HEK293 (cell line): Measurements from ENCODE around the gene LRRC27.

Experiments
- CTCF ChIA-PET: fragments of 350-600 bp; formaldehyde crosslinking; extraction: SDS; loops from one replicate; lab custom pipeline; 2021; ENCODE audit warnings: antibody characterized with exemption; lab: Yijun Ruan, JAX
- POLR2A ChIA-PET: fragments of 300-600 bp; formaldehyde crosslinking; extraction: SDS; loops from one replicate; lab custom pipeline; 2020; ENCODE audit warnings: antibody characterized with exemption, inconsistent platforms; lab: Yijun Ruan, JAX
- H3K27ac ChIP-seq: fragments of 200-500 bp; sonication (Bioruptor generic); 2 replicates; pipeline ENCODE4 v1.5.1; 2014; ENCODE audit warnings: low read depth, low read length, control low read depth, inconsistent platforms; ENCODE audit errors: extremely low read depth
- H3K36me3 ChIP-seq, 2 experiments: fragments of 200-500 bp in 1 of 2; sonication (Bioruptor generic) in 1 of 2; 1 replicate in 1 of 2; 2 replicates in 1 of 2; pipeline ENCODE4 v1.5.1; 2014 to 2017; ENCODE audit warnings: inconsistent platforms in 2 of 2, low read length in 2 of 2; ENCODE audit not compliant: control insufficient read depth in 2 of 2, insufficient read depth in 1 of 2
- H3K4me1 ChIP-seq: fragments of 200-500 bp; sonication (Bioruptor generic); 2 replicates; pipeline ENCODE4 v1.5.1; 2014; ENCODE audit warnings: mild to moderate bottlenecking, low read length, inconsistent platforms; ENCODE audit not compliant: control insufficient read depth, insufficient read depth
- H3K4me3 ChIP-seq: 2 replicates; pipeline ENCODE4 v1.5.1; 2011; ENCODE audit warnings: low read depth, mild to moderate bottlenecking, control low read depth, low read length, moderate library complexity
- H3K9me3 ChIP-seq: fragments of 200-500 bp; sonication (Bioruptor generic); 2 replicates; pipeline ENCODE4 v1.5.1; 2014; ENCODE audit warnings: low read depth, low read length, inconsistent platforms; ENCODE audit not compliant: control insufficient read depth, insufficient read depth
- EGR2 ChIP-seq: fragments of 450-650 bp; formaldehyde crosslinking; IDR thresholded peaks from 2 replicates; pipeline ENCODE4 v1.5.1; 2016; ENCODE audit warnings: low read depth, missing biosample characterization, missing genetic modification characterization
- GLI2 ChIP-seq: fragments of 450-650 bp; formaldehyde crosslinking; IDR thresholded peaks from 2 replicates; pipeline ENCODE4; 2017; ENCODE audit warnings: missing biosample characterization, missing genetic modification characterization, low read depth, borderline replicate concordance
- HOXC10 ChIP-seq: sonication (generic); formaldehyde crosslinking; IDR thresholded peaks from 2 replicates; pipeline ENCODE4 v1.8.1; 2023; ENCODE audit warnings: mild to moderate bottlenecking, missing genetic modification reagents
- KLF10 ChIP-seq: fragments of 450-650 bp; IDR thresholded peaks from 2 replicates; pipeline ENCODE4 v1.5.1; 2018; ENCODE audit warnings: missing biosample characterization, mild to moderate bottlenecking, missing genetic modification characterization
- KLF7 ChIP-seq: fragments of 450-650 bp; formaldehyde crosslinking; IDR thresholded peaks from 2 replicates; pipeline ENCODE4 v1.5.1; 2016; ENCODE audit warnings: missing biosample characterization, missing genetic modification characterization, borderline replicate concordance
- RBAK ChIP-seq: fragments of 450-650 bp; formaldehyde crosslinking; IDR thresholded peaks from 2 replicates; pipeline ENCODE4 v1.5.1; 2016; ENCODE audit warnings: missing biosample characterization, missing genetic modification characterization
- SETDB1 ChIP-seq: IDR thresholded peaks from one replicate; pipeline ENCODE4 v1.6.1; 2017; ENCODE audit warnings: mild to moderate bottlenecking, low read length, moderate library complexity, mixed read lengths; ENCODE audit not compliant: insufficient read length
- TRIM28 ChIP-seq: IDR thresholded peaks from 2 replicates; pipeline ENCODE4 v1.6.1; 2011; ENCODE audit warnings: low read length, control low read depth, borderline replicate concordance
- WT1 ChIP-seq: fragments of 450-650 bp; formaldehyde crosslinking; IDR thresholded peaks from 2 replicates; pipeline ENCODE4 v1.5.1; 2016; ENCODE audit warnings: missing biosample characterization, missing genetic modification characterization
- ZBTB21 ChIP-seq: fragments of 450-650 bp; formaldehyde crosslinking; IDR thresholded peaks from 2 replicates; pipeline ENCODE4 v1.5.1; 2017; ENCODE audit warnings: missing biosample characterization, missing genetic modification characterization
- ZEB2 ChIP-seq: fragments of 450-650 bp; formaldehyde crosslinking; IDR thresholded peaks from 2 replicates; pipeline ENCODE4 v1.5.1; 2016; ENCODE audit warnings: missing biosample characterization, missing genetic modification characterization
- ZFHX2 ChIP-seq: fragments of 450-650 bp; formaldehyde crosslinking; conservative IDR thresholded peaks from 2 replicates; pipeline ENCODE4 v1.5.1; 2016; ENCODE audit warnings: missing biosample characterization, missing genetic modification characterization
- ZNF16 ChIP-seq: fragments of 450-650 bp; formaldehyde crosslinking; IDR thresholded peaks from 2 replicates; pipeline ENCODE4 v1.5.1; 2016; ENCODE audit warnings: low read depth, missing biosample characterization, missing genetic modification characterization
- ZNF175 ChIP-seq: fragments of 450-650 bp; formaldehyde crosslinking; IDR thresholded peaks from 2 replicates; pipeline ENCODE4 v1.5.1; 2016; ENCODE audit warnings: missing biosample characterization, missing genetic modification characterization
- ZNF211 ChIP-seq: fragments of 450-650 bp; formaldehyde crosslinking; IDR thresholded peaks from 2 replicates; pipeline ENCODE4 v1.5.1; 2016; ENCODE audit warnings: low read depth, missing biosample characterization, missing genetic modification characterization
- ZNF302 ChIP-seq: fragments of 450-650 bp; formaldehyde crosslinking; IDR thresholded peaks from 2 replicates; pipeline ENCODE4 v1.5.1; 2016; ENCODE audit warnings: missing biosample characterization, missing genetic modification characterization, low read depth
- ZNF366 ChIP-seq: fragments of 450-650 bp; formaldehyde crosslinking; conservative IDR thresholded peaks from 2 replicates; pipeline ENCODE4 v1.5.1; 2016; ENCODE audit warnings: missing biosample characterization, missing genetic modification characterization
- ZNF529 ChIP-seq: fragments of 450-650 bp; formaldehyde crosslinking; IDR thresholded peaks from 2 replicates; pipeline ENCODE4 v1.5.1; 2017; ENCODE audit warnings: missing genetic modification characterization, missing biosample characterization; ENCODE audit not compliant: insufficient replicate concordance
- ZNF544 ChIP-seq: fragments of 450-650 bp; formaldehyde crosslinking; IDR thresholded peaks from 2 replicates; pipeline ENCODE4 v1.5.0; 2017; ENCODE audit warnings: missing biosample characterization, missing genetic modification characterization
- ZNF626 ChIP-seq: fragments of 450-650 bp; sonication (Bioruptor Pico); formaldehyde crosslinking; IDR thresholded peaks from 2 replicates; pipeline ENCODE4 v1.5.1; 2018; ENCODE audit warnings: missing biosample characterization, missing genetic modification characterization, inconsistent platforms
- ZNF747 ChIP-seq: fragments of 450-650 bp; formaldehyde crosslinking; IDR thresholded peaks from 2 replicates; pipeline ENCODE4 v1.5.1; 2016; ENCODE audit warnings: missing biosample characterization, missing genetic modification characterization
- ZNF76 ChIP-seq: fragments of 450-650 bp; formaldehyde crosslinking; IDR thresholded peaks from 2 replicates; pipeline ENCODE4; 2016; ENCODE audit warnings: low read depth, missing biosample characterization, missing genetic modification characterization, borderline replicate concordance
- ZNF791 ChIP-seq: fragments of 450-650 bp; formaldehyde crosslinking; IDR thresholded peaks from 2 replicates; pipeline ENCODE4 v1.5.1; 2016; ENCODE audit warnings: missing biosample characterization, missing genetic modification characterization
- TF ChIP-seq, protein P1 (sequence below): fragments of 450-650 bp; formaldehyde crosslinking; conservative IDR thresholded peaks from 2 replicates; pipeline ENCODE4 v1.5.1; 2016; ENCODE audit warnings: low read depth, missing biosample characterization, missing genetic modification characterization
- TF ChIP-seq, protein P2 (sequence below): fragments of 450-650 bp; formaldehyde crosslinking; IDR thresholded peaks from 2 replicates; pipeline ENCODE4 v1.5.1; 2016; ENCODE audit warnings: missing biosample characterization, missing genetic modification characterization
- TF ChIP-seq, protein P3 (sequence below): fragments of 450-650 bp; formaldehyde crosslinking; IDR thresholded peaks from 2 replicates; pipeline ENCODE4 v1.5.1; 2016; ENCODE audit warnings: missing biosample characterization, missing genetic modification characterization

Gene LRRC27

GRCh38 chr10:132342553-132342952 is 10.6 kb downstream of the LRRC27 start:
- TF ChIP-seq TRIM28 = peak; percentile 92
- TF ChIP-seq ZNF211 = no peak
- peak; percentile 61 for TF ChIP-seq SETDB1
- TF ChIP-seq ZNF302 (tag by site-specific recombination) = no peak
- no peak for TF ChIP-seq ZNF747 (tag by site-specific recombination)
- no peak for TF ChIP-seq HOXC10 (CRISPR knock-in tag)
- no peak for TF ChIP-seq ZNF175 (tag by site-specific recombination)
- TF ChIP-seq GLI2 (tag by site-specific recombination) = no peak
- no peak for TF ChIP-seq ZFHX2 (tag by site-specific recombination)
- TF ChIP-seq EGR2 = no peak
- no peak for TF ChIP-seq ZEB2 (tag by site-specific recombination)
- TF ChIP-seq ZBTB21 (tag by site-specific recombination) = no peak
- TF ChIP-seq, all 188 proteins: peak for 2
- CTCF ChIA-PET = interaction anchor here (0.7 kb wide), 1 partner anchor 23 kb away, joined by 7 read pairs; no protein-coding TSS in a partner anchor
- H3K4me1 ChIP-seq = no peaks in the 10 kb centered on the region

DNA sequence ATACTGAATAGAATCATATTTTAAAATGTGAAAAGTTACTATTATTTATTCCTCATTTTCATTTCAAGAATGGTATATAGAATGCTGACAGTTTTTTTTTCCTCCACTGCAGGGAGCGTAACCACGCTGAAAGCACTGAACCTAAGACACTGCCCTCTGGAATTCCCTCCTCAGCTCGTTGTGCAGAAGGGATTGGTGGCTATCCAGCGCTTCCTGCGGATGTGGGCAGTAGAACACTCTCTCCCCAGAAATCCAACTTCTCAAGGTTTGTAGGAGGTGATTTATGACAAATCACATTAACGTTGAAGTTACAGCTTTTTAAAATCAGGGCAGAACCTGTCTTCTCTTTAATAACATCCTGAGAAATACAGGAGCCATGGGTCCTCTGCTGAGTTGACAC is 12.4 kb downstream of the LRRC27 start:
- H3K4me3 ChIP-seq = no peak overlapping the region
- TF ChIP-seq, protein P1, sequence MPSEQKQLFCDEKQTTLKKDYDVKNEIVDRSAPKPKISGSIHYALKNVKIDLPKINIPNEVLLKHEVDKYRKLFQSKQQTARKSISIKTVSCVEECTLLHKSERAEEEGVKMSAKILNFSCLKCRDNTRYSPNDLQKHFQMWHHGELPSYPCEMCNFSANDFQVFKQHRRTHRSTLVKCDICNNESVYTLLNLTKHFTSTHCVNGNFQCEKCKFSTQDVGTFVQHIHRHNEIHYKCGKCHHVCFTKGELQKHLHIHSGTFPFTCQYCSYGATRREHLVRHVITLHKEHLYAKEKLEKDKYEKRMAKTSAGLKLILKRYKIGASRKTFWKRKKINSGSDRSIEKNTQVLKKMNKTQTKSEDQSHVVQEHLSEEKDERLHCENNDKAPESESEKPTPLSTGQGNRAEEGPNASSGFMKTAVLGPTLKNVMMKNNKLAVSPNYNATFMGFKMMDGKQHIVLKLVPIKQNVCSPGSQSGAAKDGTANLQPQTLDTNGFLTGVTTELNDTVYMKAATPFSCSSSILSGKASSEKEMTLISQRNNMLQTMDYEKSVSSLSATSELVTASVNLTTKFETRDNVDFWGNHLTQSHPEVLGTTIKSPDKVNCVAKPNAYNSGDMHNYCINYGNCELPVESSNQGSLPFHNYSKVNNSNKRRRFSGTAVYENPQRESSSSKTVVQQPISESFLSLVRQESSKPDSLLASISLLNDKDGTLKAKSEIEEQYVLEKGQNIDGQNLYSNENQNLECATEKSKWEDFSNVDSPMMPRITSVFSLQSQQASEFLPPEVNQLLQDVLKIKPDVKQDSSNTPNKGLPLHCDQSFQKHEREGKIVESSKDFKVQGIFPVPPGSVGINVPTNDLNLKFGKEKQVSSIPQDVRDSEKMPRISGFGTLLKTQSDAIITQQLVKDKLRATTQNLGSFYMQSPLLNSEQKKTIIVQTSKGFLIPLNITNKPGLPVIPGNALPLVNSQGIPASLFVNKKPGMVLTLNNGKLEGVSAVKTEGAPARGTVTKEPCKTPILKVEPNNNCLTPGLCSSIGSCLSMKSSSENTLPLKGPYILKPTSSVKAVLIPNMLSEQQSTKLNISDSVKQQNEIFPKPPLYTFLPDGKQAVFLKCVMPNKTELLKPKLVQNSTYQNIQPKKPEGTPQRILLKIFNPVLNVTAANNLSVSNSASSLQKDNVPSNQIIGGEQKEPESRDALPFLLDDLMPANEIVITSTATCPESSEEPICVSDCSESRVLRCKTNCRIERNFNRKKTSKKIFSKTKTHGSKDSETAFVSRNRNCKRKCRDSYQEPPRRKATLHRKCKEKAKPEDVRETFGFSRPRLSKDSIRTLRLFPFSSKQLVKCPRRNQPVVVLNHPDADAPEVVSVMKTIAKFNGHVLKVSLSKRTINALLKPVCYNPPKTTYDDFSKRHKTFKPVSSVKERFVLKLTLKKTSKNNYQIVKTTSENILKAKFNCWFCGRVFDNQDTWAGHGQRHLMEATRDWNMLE (tag by site-specific recombination) = no peak
- TF ChIP-seq ZNF16 (tag by site-specific recombination) = no peak
- no peak for TF ChIP-seq ZNF544 (tag by site-specific recombination)
- no peak for TF ChIP-seq ZNF366 (tag by site-specific recombination)
- TF ChIP-seq ZNF529 (tag by site-specific recombination) = no peak
- TF ChIP-seq, protein P2, sequence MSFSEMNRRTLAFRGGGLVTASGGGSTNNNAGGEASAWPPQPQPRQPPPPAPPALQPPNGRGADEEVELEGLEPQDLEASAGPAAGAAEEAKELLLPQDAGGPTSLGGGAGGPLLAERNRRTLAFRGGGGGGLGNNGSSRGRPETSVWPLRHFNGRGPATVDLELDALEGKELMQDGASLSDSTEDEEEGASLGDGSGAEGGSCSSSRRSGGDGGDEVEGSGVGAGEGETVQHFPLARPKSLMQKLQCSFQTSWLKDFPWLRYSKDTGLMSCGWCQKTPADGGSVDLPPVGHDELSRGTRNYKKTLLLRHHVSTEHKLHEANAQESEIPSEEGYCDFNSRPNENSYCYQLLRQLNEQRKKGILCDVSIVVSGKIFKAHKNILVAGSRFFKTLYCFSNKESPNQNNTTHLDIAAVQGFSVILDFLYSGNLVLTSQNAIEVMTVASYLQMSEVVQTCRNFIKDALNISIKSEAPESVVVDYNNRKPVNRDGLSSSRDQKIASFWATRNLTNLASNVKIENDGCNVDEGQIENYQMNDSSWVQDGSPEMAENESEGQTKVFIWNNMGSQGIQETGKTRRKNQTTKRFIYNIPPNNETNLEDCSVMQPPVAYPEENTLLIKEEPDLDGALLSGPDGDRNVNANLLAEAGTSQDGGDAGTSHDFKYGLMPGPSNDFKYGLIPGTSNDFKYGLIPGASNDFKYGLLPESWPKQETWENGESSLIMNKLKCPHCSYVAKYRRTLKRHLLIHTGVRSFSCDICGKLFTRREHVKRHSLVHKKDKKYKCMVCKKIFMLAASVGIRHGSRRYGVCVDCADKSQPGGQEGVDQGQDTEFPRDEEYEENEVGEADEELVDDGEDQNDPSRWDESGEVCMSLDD (tag by site-specific recombination) = no peak
- no peak for TF ChIP-seq ZNF626
- no peak for TF ChIP-seq KLF7 (tag by site-specific recombination)
- TF ChIP-seq ZNF76 = no peak
- TF ChIP-seq, protein P3, sequence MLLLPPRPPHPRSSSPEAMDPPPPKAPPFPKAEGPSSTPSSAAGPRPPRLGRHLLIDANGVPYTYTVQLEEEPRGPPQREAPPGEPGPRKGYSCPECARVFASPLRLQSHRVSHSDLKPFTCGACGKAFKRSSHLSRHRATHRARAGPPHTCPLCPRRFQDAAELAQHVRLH (tag by site-specific recombination) = no peak
- no peak for TF ChIP-seq KLF10 (tag by site-specific recombination)
- TF ChIP-seq RBAK (tag by site-specific recombination) = no peak
- TF ChIP-seq WT1 = no peak
- no peak for TF ChIP-seq ZNF791 (tag by site-specific recombination)
- POLR2A ChIA-PET = no interaction called here
- H3K27ac ChIP-seq = no peak overlapping the region
- peaks cover 0 to 11% of the 10 kb centered on the region in 2 experiments; a peak in 2 of 3 replicates for H3K36me3 ChIP-seq
- H3K9me3 ChIP-seq = no peaks in the 10 kb centered on the region
- CTCF ChIA-PET = interaction anchor here (1.0 kb wide), 1 partner anchor 16 kb away, joined by 4 read pairs; no protein-coding TSS in a partner anchor
- H3K4me1 ChIP-seq = no peaks in the 10 kb centered on the region

More at GRCh38 chr10:132342553-132342952, 10.6 kb downstream of the LRRC27 start:
- H3K36me3 ChIP-seq = peaks cover 0 to 11% of the 10 kb centered on the region in 2 experiments; a peak in 2 of 3 replicates
- no peak overlapping the region for H3K27ac ChIP-seq
- no peaks in the 10 kb centered on the region for H3K9me3 ChIP-seq
- H3K4me3 ChIP-seq = no peak overlapping the region
- POLR2A ChIA-PET = no interaction called here
